ENCODE data around the gene SLC6A19. TPM values are rescaled to one million over a fixed set of nuclear protein-coding genes. Genes with fewer than 3 reads are reported as not detected.
"Not testable (repeated sequence)": the region's sequence is repeated elsewhere in the genome, so short reads cannot be mapped to it uniquely, and the experiment has no call there.

Gene SLC6A19
- total RNA-seq, 1 donor from 2014 or later: not detected

GRCh38 chr5:1226839-1227581, 25.6 kb downstream of the SLC6A19 start:
- intact Hi-C loops (cut with DNase I): no loop called here
- DNase-seq: no peak
- no peak for ATAC-seq (ENCODE audit: poor library complexity)

- ATAC-seq (ENCODE audit: poor library complexity): no peak
- intact Hi-C loops (cut with DNase I): no loop called here
- DNase-seq: no peak
These were observed 26.3 kb downstream of the SLC6A19 start for GRCh38 chr5:1227667-1228066.

DNA sequence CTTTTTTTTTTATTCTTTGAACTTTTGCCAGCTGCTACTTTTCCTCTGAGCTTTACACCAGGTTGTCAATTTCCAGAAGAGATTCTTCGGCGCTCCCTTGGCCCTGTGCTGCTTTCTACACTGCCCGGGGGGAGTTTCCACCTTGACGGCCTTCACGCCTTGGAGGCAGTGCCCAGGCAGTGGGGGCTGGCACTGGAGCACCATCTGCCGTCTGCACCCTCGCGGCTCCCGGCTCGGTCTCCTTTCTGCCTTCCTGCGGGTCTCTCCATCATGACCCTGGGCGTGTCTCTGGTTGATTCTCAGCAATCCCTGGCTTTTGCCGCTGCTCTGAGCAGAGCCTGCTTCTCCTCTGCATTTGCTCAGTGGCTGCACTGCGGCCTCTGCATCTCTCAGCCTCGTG, 26.7 kb downstream of the SLC6A19 start:
- intact Hi-C loops (cut with DNase I): no loop called here
- ATAC-seq (ENCODE audit: poor library complexity) (no peak), DNase-seq (no peak)

DNA sequence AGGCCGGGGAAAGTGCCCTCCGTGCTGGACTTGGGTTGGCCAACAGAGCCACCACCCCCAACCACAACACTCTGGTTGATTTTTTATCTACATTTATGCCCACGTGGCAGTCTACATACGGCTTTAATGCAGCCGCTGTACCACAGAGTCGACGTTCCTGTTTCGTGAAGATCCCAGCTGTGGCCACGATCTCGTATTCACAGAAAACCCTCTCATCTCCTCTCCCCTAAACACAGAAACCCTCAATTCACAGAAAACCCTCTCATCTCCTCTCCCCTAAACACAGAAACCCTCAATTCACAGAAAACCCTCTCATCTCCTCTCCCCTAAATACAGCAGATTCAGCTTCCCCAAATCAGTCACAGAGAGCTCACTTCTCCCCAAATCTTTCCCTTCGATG, 27.6 kb downstream of the SLC6A19 start:
- DNase-seq; intact Hi-C loops (cut with DNase I); ATAC-seq (ENCODE audit: poor library complexity): not testable (repeated sequence)

DNA sequence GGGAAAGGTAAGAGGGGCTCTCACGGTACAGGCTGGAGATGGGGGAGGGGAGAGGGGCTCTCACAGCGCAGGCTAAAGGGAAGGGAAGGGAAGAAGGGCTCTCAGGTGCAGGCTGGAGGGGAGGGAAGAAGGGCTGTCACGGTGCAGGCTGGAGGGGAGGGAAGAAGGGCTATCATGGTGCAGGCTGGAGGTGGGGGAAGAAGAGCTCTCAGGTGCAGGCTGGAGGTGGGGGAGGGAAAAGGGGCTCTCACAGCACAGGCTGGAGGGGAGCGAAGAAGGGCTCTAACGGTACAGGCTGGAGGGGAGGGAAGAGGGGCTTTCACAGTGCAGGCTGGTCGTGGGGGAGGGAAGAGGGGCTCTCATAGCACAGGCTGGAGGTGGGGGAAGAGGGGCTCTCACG, 28.4 kb downstream of the SLC6A19 start:
- ATAC-seq (ENCODE audit: poor library complexity) (no peak), DNase-seq (no peak)
- intact Hi-C loops (cut with DNase I): no loop called here

- ATAC-seq (ENCODE audit: poor library complexity): no peak
- DNase-seq: no peak
- intact Hi-C loops (cut with DNase I): no loop called here
These were observed 29.2 kb downstream of the SLC6A19 start for GRCh38 chr5:1230551-1230950.

DNA sequence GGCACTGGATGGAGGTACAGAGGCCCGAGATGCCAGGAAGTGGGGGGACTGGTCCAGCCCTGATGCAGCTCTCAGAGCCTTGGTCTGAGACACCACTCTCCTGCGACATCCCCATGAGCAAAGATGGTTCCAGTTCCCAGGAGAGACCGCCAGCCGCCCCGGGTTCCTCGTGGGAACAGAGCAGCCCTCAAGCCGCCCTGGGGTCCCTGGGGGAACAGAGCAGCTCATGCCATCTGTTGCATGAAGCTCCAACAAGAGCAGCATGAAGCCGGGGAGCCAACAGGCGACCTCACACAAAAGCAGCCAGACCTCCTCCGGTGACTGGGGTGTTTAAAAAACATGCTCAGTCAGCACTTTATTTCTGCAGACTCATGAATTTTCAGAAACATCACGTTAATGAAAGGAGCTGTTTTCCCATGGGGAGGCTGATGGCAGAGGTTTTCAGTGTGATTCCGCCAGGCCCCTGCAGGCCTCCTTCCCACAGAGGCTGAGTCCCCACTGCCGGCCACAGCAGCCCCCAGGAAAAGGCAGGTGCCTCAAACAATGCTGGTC, 30.0 kb downstream of the SLC6A19 start:
- ATAC-seq (ENCODE audit: poor library complexity) (no peak), DNase-seq (no peak)
- intact Hi-C loops (cut with DNase I): no loop called here

GRCh38 chr5:1232780-1233179, 31.4 kb downstream of the SLC6A19 start:
- DNase-seq (no peak), ATAC-seq (ENCODE audit: poor library complexity) (no peak)
- intact Hi-C loops (cut with DNase I): no loop called here

DNA sequence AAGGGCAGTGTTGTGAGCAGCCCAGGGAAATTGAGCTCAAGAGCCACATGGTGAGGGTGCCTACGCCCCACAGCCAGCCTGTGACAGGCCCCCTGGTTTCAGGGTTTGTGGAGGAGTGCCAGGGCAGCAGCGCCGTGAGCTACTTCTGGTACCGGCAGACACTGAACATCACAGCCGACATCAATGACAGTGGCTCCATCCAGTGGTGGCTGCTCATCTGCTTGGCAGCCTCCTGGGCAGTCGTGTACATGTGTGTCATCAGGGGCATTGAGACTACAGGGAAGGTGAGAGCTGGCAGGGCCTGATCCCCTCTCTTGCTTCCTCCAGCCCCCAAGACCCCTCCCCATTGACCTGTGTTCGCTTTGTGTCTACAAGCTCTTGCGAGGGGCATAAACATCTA, 34.0 kb downstream of the SLC6A19 start:
- ATAC-seq (ENCODE audit: poor library complexity) (no peak), DNase-seq (no peak)
- intact Hi-C loops (cut with DNase I): no loop called here

- DNase-seq (no peak), ATAC-seq (ENCODE audit: poor library complexity) (no peak)
- intact Hi-C loops (cut with DNase I): no loop called here
These were observed 34.4 kb downstream of the SLC6A19 start for GRCh38 chr5:1235838-1236237.

- DNase-seq (no peak), ATAC-seq (ENCODE audit: poor library complexity) (peak; percentile 49)
- intact Hi-C loops (cut with DNase I): no loop called here
These were observed 38.3 kb downstream of the SLC6A19 start for GRCh38 chr5:1239505-1240251.

DNA sequence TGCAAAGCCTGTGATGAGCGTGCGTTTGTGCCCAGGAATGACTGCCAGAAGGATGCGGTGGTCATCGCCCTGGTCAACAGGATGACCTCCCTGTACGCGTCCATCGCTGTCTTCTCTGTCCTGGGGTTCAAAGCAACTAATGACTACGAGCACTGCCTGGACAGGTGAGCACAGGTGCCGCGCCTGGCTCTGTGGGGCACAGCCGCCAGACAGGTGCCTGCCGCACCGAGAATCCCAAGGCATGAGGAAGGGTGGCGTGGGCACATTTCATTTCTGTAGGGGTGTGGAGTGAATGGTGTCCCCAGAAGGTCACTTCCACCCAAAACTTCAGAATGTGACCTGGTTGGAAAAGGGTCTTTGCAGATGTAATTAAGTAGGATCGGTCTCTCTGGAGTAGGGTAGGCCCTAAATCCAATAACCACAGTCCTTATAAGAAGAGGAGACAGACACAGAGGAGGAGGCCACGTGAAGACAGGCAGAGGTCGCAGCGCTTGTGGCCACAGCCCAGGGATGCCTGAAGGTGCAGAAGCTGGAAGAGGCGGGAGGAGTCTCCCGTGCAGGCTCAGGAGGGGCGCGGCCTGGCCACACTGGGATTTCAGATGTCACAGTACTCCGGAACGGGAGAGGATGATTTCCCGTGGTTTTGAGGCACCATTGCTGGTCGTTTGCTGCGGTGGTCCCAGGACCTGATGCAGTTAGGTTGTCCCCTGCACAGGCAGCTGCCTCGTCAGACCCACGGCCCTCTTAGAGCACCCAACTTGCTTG, 39.3 kb downstream of the SLC6A19 start:
- DNase-seq (no peak), ATAC-seq (ENCODE audit: poor library complexity) (no peak)
- intact Hi-C loops (cut with DNase I): no loop called here

- DNase-seq (no peak), ATAC-seq (ENCODE audit: poor library complexity) (no peak)
- intact Hi-C loops (cut with DNase I): no loop called here
These were observed 40.2 kb downstream of the SLC6A19 start for GRCh38 chr5:1241509-1242080.

DNA sequence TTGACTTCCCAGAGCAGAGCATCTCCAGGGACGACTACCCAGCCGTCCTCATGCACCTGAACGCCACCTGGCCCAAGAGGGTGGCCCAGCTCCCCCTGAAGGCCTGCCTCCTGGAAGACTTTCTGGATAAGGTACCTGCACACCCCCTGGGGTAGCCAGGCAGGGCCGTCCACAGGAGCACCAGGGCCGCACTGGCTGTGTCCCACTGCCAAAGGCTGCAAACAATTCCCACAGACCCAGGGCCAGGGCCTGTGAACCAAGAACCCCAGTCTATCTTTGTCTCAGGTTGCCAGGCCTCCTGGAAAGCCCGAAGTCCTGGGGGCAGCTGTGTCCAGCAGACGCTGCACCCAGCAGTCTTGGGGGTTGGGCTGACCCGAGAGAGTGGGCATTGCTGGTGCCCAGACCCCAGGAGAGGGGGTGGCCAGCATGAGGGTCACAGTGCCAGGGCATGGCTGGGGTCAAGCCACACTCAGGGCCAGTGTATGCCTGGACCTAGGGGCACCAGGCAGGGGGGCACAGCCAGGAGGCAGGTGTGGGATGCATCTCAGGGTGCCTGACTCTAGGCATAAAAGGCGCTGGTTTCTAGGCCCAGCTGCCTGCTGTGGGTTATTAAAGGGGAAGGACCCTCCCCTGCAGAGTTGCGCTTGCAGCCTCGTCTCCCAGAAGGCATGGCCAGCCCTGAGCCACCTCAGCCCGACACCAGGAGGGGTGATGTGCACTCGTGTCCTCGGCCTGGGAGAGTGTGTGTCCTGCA, 41.5 kb downstream of the SLC6A19 start:
- DNase-seq (no peak), ATAC-seq (ENCODE audit: poor library complexity) (no peak)
- intact Hi-C loops (cut with DNase I): no loop called here

DNA sequence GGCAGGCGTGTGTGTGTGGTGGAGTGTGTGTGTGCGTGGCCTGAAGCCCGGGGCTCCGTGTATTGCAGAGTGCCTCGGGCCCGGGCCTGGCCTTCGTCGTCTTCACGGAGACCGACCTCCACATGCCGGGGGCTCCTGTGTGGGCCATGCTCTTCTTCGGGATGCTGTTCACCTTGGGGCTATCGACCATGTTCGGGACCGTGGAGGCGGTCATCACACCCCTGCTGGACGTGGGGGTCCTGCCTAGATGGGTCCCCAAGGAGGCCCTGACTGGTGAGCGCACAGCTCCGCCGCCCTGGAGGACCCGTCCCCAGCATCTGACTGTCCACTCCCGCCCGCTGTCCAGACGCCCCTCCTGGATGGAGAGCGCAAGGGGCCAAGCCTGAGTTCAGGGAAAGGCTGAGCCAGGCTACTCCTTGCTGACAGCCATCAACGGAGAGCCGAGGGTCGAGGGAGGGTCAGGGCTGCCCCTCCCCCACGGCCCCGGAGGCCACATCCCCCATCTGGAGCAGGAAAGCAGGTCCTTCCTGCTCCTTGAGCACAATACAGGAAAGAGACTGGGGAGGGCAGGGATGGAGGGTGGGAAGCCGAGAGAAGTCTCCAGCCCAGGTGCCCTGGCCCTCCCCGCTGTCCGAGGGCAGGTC, 42.2 kb downstream of the SLC6A19 start:
- intact Hi-C loops (cut with DNase I): no loop called here
- DNase-seq (no peak), ATAC-seq (ENCODE audit: poor library complexity) (no peak)

- DNase-seq (no peak), ATAC-seq (ENCODE audit: poor library complexity) (no peak)
- intact Hi-C loops (cut with DNase I): no loop called here
These were observed 42.9 kb downstream of the SLC6A19 start for GRCh38 chr5:1244255-1244654.

DNA sequence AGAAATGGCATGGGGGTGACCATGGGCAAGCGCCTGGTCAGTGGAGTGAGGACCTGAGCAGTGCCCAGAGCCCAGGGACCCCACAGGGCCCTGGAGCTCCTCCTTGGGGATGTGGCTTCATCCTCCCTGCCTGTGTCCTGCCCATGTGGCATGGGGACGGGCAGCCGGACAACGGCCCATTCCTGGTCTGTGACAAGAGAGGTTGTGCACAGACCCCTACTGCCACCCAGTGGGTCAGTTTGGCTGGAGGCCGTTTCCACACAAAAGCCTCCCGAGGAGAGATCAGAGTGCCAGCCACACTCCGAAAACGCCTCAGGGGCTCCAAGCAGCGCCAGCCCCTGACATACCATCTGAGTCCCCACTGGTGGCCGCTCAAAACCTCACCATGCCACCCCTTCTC, 43.6 kb downstream of the SLC6A19 start:
- DNase-seq: no peak
- no peak for ATAC-seq (ENCODE audit: poor library complexity)
- intact Hi-C loops (cut with DNase I): no loop called here

All from Right ventricle myocardium superior (tissue), 1 donor.